WI38 (cell line): ENCODE data around the gene TBX18.

ENCODE experiments used
- H3K4me3 ChIP-seq: 2 replicates; pipeline ENCODE4 v1.5.1; 2011; ENCODE audit warnings: low read depth, mild to moderate bottlenecking, control low read depth, low read length
- TF ChIP-seq, protein P1 (sequence below): IDR thresholded peaks from 2 replicates; pipeline ENCODE4 v1.5.1; 2012; ENCODE audit warnings: low read depth, mild to moderate bottlenecking, control low read depth, low read length

The TBX18 gene

DNA sequence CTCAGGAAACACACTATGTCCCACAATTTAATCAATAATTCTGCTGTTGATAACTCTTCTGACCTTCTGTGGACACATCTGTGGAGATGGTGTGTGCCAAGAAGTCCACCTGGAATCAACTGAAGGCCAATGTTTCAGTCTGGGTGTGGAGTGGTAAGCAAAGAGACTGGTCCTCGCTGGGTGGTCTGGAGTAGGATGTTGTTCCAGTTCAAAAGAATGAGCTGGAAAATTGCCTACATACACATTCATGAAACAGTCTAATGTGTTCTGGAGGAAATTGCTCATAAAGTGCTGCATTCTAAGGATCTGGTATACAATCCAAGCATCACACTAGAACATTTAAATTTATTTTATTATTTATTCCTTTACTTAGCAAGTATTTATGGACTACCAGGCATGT, 33.9 kb upstream of the TBX18 start:
- no peak overlapping the region for H3K4me3 ChIP-seq
- TF ChIP-seq, protein P1, sequence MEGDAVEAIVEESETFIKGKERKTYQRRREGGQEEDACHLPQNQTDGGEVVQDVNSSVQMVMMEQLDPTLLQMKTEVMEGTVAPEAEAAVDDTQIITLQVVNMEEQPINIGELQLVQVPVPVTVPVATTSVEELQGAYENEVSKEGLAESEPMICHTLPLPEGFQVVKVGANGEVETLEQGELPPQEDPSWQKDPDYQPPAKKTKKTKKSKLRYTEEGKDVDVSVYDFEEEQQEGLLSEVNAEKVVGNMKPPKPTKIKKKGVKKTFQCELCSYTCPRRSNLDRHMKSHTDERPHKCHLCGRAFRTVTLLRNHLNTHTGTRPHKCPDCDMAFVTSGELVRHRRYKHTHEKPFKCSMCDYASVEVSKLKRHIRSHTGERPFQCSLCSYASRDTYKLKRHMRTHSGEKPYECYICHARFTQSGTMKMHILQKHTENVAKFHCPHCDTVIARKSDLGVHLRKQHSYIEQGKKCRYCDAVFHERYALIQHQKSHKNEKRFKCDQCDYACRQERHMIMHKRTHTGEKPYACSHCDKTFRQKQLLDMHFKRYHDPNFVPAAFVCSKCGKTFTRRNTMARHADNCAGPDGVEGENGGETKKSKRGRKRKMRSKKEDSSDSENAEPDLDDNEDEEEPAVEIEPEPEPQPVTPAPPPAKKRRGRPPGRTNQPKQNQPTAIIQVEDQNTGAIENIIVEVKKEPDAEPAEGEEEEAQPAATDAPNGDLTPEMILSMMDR: no peak

GRCh38 chr6:84796343-84796742, 31.9 kb upstream of the TBX18 start:
- TF ChIP-seq, protein P1: no peak

DNA sequence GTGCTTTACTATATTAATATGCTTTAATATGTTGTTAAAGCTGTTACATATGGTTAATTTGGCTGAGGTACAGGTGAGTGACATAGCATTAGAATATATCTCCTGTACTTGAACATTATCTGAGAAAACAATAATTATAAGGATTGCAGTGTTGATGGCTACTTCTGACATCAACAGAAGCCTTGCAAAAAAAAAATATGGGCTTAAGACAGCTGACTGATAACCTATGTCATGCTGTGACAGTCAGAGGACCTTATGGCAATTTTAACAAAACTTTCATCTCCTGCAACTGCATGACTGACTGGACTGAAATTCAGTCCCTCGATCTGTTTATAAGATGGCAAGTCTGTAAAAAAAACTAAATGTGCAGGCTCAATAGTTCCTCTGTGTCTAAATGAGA, 27.5 kb upstream of the TBX18 start:
- TF ChIP-seq, protein P1: no peak
- no peak overlapping the region for H3K4me3 ChIP-seq

More at GRCh38 chr6:84796343-84796742, 31.9 kb upstream of the TBX18 start:
- H3K4me3 ChIP-seq: no peak overlapping the region

DNA sequence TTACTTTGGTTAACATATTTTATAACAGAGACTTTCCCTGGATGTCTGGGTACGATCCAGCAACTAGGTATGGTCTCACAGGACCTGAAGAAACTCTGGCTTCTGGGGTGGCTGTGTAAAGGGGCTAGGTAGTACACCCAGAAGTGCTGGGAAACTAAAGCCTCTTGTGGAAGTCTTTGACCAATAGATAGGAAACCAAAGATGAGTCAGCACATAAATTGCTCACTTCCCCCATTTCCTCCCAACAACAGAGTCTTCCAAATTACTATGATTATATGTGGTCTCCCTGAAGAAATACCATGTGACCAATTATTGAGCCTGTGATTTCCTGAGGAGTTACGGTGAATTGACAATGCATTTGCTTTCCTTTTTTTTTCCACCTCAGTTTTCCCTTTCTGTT, 26.8 kb upstream of the TBX18 start:
- no peak overlapping the region for H3K4me3 ChIP-seq
- TF ChIP-seq, protein P1: no peak

GRCh38 chr6:84789170-84789569, 24.8 kb upstream of the TBX18 start:
- H3K4me3 ChIP-seq: no peak overlapping the region
- TF ChIP-seq, protein P1: no peak

GRCh38 chr6:84788689-84789088, 24.3 kb upstream of the TBX18 start:
- H3K4me3 ChIP-seq: no peak overlapping the region
- TF ChIP-seq, protein P1: no peak

GRCh38 chr6:84785671-84786070, 21.3 kb upstream of the TBX18 start:
- TF ChIP-seq, protein P1: no peak
- H3K4me3 ChIP-seq: no peak overlapping the region
